OCI-LY3 (cell line): ENCODE results near the gene CCDC102B.

Experiments used
- H2AFZ ChIP-seq: fragments of 200-600, 300-600 bp; shearing (Covaris generic); 2 replicates; pipeline ENCODE4 v1.6.0; 2014; ENCODE audit warnings: antibody characterized with exemption, low read depth, low read length
- H3K27ac ChIP-seq: fragments of 200-600, 300-600 bp; sonication (generic); 2 replicates; pipeline ENCODE4 v1.5.1; 2014; ENCODE audit warnings: mild to moderate bottlenecking, low read length, moderate library complexity, mixed read lengths
- H3K27me3 ChIP-seq: fragments of 200-600, 300-600 bp; sonication (generic); 2 replicates; pipeline ENCODE4 v1.6.1; 2014; ENCODE audit warnings: low read depth, low read length, mixed read lengths
- H3K36me3 ChIP-seq: fragments of 200-600, 300-600 bp; sonication (generic); replicated peaks from 2 replicates; pipeline ENCODE3; 2014; ENCODE audit warnings: low read depth, low read length, mixed read lengths
- H3K4me1 ChIP-seq: fragments of 300-600, 200-600 bp; sonication (generic); 2 replicates; pipeline ENCODE4 v1.6.1; 2014; ENCODE audit warnings: low read length, mixed read lengths
- H3K4me2 ChIP-seq: fragments of 200-600, 300-600 bp; sonication (generic); 2 replicates; pipeline ENCODE4 v1.6.1; 2014; ENCODE audit warnings: low read length, mixed read lengths
- H3K4me3 ChIP-seq: fragments of 300-600, 200-600 bp; sonication (generic); 2 replicates; pipeline ENCODE4 v1.5.1; 2014; ENCODE audit warnings: antibody characterized with exemption, mild to moderate bottlenecking, low read length, moderate library complexity
- H3K79me2 ChIP-seq: fragments of 300-600, 200-600 bp; shearing (Covaris generic); 2 replicates; pipeline ENCODE4 v1.6.1; 2014; ENCODE audit warnings: mild to moderate bottlenecking, low read length, mixed read lengths
- H3K9ac ChIP-seq: fragments of 300-600, 200-600 bp; shearing (Covaris generic); 2 replicates; pipeline ENCODE4 v1.6.0; 2014; ENCODE audit warnings: mild to moderate bottlenecking, low read length, moderate library complexity
- H3K9me3 ChIP-seq: fragments of 200-600, 300-600 bp; shearing (Covaris generic); 2 replicates; pipeline ENCODE4 v1.6.1; 2014; ENCODE audit warnings: low read length, mixed read lengths; ENCODE audit not compliant: insufficient read depth
- H4K20me1 ChIP-seq: fragments of 200-600, 300-600 bp; sonication (generic); 2 replicates; pipeline ENCODE4 v1.6.1; 2016; ENCODE audit warnings: low read length, mixed read lengths; ENCODE audit not compliant: insufficient read depth
- CTCF ChIP-seq: fragments of 200-600, 300-600 bp; sonication (generic); IDR thresholded peaks from 2 replicates; pipeline ENCODE4 v1.5.1; 2014; ENCODE audit warnings: antibody characterized with exemption, low read length, low read depth
- EZH2phosphoT487 ChIP-seq: fragments of 200-600 bp; shearing (Covaris generic); IDR thresholded peaks from 2 replicates; pipeline ENCODE4 v1.6.1; 2018; ENCODE audit warnings: antibody characterized with exemption, mixed run types, low read depth

CCDC102B gene

GRCh38 chr18:68944330-68944729 is 146.4 kb downstream of the CCDC102B start:
- no peak overlapping the region for H2AFZ ChIP-seq
- no peaks in the 10 kb centered on the region for H4K20me1 ChIP-seq
- H3K27ac ChIP-seq = no peak overlapping the region
- H3K27me3 ChIP-seq = no peaks in the 10 kb centered on the region
- no peak overlapping the region for H3K9ac ChIP-seq
- H3K4me3 ChIP-seq = no peak overlapping the region
- H3K4me1 ChIP-seq = no peaks in the 10 kb centered on the region
- TF ChIP-seq CTCF = no peak
- TF ChIP-seq EZH2phosphoT487 = no peak
- H3K9me3 ChIP-seq = no peaks in the 10 kb centered on the region
- no peak overlapping the region for H3K4me2 ChIP-seq
- H3K79me2 ChIP-seq = no peaks in the 10 kb centered on the region
- H3K36me3 ChIP-seq = no peaks in the 10 kb centered on the region

DNA sequence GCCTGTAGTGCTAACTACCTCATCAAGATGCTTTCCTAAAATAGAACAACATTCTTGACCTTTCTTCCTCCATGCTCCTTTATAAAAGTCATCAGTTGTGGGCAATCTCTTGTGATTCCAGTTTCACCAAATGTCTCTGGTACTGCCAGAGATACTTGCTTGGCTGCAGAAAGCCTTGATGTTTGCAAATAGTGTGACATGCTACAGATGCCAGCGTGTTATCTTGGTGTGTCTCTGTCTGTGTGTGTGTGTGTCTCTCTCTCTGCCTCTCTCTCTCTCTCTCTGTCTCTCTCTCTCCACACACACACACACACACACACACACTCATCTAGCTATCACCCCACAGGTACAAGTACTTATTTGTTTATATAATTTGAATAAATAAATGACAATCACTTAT is 146.9 kb downstream of the CCDC102B start:
- H3K79me2 ChIP-seq = no peaks in the 10 kb centered on the region
- no peaks in the 10 kb centered on the region for H4K20me1 ChIP-seq
- H3K9me3 ChIP-seq = no peaks in the 10 kb centered on the region
- H3K36me3 ChIP-seq = no peaks in the 10 kb centered on the region
- no peaks in the 10 kb centered on the region for H3K27me3 ChIP-seq
- H3K4me2 ChIP-seq = no peak overlapping the region
- no peak for TF ChIP-seq CTCF
- TF ChIP-seq EZH2phosphoT487 = no peak
- H3K4me3 ChIP-seq = no peak overlapping the region
- no peak overlapping the region; the same call in 1 of the 2 replicates for H2AFZ ChIP-seq
- H3K9ac ChIP-seq = no peak overlapping the region
- H3K27ac ChIP-seq = no peak overlapping the region
- H3K4me1 ChIP-seq = no peaks in the 10 kb centered on the region

DNA sequence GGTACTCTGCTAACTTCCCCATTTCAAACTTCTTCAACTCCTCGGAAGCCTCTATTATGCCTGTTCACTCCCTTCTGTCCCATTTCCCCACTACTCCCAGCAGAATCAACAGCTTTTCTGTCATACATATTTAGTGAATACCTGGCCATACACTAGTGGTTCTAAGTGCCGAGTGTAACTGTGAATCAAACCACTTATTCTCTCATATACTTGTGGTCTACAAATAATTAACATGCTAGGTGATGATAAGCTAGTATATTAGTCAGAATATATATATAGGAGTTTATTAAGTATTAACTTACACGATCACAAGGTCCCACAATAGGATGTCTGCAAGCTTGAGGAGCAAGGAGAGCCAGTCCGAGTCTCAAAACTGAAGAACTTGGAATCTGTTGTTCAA is 150.7 kb downstream of the CCDC102B start:
- H3K4me2 ChIP-seq = no peak overlapping the region
- no peaks in the 10 kb centered on the region for H3K79me2 ChIP-seq
- no peaks in the 10 kb centered on the region for H4K20me1 ChIP-seq
- peak overlapping the region; percentile 60 for H2AFZ ChIP-seq
- H3K9ac ChIP-seq = no peak overlapping the region
- H3K4me1 ChIP-seq = no peaks in the 10 kb centered on the region
- no peaks in the 10 kb centered on the region for H3K27me3 ChIP-seq
- TF ChIP-seq CTCF (no peak), EZH2phosphoT487 (no peak)
- H3K27ac ChIP-seq = no peak overlapping the region
- H3K9me3 ChIP-seq = no peaks in the 10 kb centered on the region
- no peaks in the 10 kb centered on the region for H3K36me3 ChIP-seq
- H3K4me3 ChIP-seq = no peak overlapping the region

DNA sequence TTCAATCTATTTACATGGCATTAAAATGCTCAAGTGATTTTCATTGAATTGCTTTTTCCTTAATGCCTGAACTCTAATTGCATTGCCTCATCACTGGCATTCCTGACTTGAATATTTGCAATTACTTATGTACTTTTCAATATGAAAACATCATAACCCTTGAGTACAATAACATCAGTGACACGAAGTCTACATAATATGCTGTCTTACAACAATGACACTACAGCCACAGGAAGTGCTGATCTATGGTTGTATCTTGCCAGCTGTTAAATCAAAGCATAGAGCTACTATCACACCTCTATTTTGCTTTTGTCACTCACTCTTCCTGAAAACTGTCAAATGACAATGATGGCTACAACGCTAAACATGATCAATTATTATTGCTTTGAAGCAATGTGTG is 156.9 kb downstream of the CCDC102B start:
- TF ChIP-seq CTCF (no peak), EZH2phosphoT487 (no peak)
- H3K27me3 ChIP-seq = no peaks in the 10 kb centered on the region
- no peak overlapping the region for H3K27ac ChIP-seq
- no peak overlapping the region for H3K9ac ChIP-seq
- H3K79me2 ChIP-seq = no peaks in the 10 kb centered on the region
- no peaks in the 10 kb centered on the region for H3K4me1 ChIP-seq
- no peak overlapping the region for H2AFZ ChIP-seq
- H3K4me2 ChIP-seq = no peak overlapping the region
- no peaks in the 10 kb centered on the region for H3K9me3 ChIP-seq
- no peaks in the 10 kb centered on the region for H3K36me3 ChIP-seq
- no peak overlapping the region for H3K4me3 ChIP-seq
- no peaks in the 10 kb centered on the region for H4K20me1 ChIP-seq
